Cardiac muscle cell (in vitro differentiated cells and primary cell): Measurements from ENCODE around the gene TMUB2. TPM values are rescaled to one million over a fixed set of nuclear protein-coding genes. Genes with fewer than 3 reads are reported as not detected.
"Not testable (repeated sequence)": the region's sequence is repeated elsewhere in the genome, so short reads cannot be mapped to it uniquely, and the experiment has no call there.

Experiments used
- DNase-seq, 2 donors: peaks; one replicate each; pipeline versions ENCODE4 v3.0.0 to v3.0.0-alpha.2; 2010 to 2017; ENCODE audit warnings: low read depth in 1 of 2, low spot score in 1 of 2
- H3K27ac ChIP-seq: fragments of 200-600 bp; sonication (generic); 2 replicates; pipeline ENCODE4 v1.5.1; 2016
- H3K27me3 ChIP-seq: fragments of 200-600 bp; sonication (generic); 2 replicates; pipeline ENCODE4 v1.6.0; 2016; ENCODE audit warnings: control low read depth
- H3K36me3 ChIP-seq: fragments of 200-600 bp; sonication (generic); 2 replicates; pipeline ENCODE4 v1.5.1; 2016; ENCODE audit warnings: control low read depth
- H3K4me1 ChIP-seq: fragments of 200-600 bp; sonication (generic); 2 replicates; pipeline ENCODE4 v1.8.1; 2017; ENCODE audit warnings: low read depth, mild to moderate bottlenecking, mixed run types
- H3K4me3 ChIP-seq: fragments of 200-600 bp; sonication (generic); 2 replicates; pipeline ENCODE4 v1.5.1; 2016; ENCODE audit warnings: mild to moderate bottlenecking
- H3K9me3 ChIP-seq: fragments of 200-600 bp; sonication (generic); 2 replicates; pipeline ENCODE4 v1.5.1; 2017; ENCODE audit warnings: low read depth, mild to moderate bottlenecking, control low read depth
- polyA plus RNA-seq: library from polyadenylated mRNA; unstranded; fragments of >200 nt; fragmentation: Nextera tagmentation; extraction: Ambion mirVana; gene quantifications from 2 replicates; pipeline ENCODE4 v1.2.1, GENCODE V29; 2016
- total RNA-seq: library from RNA; depleted of rRNA; stranded (reverse); fragments of >200 nt; gene quantifications from 2 replicates; pipeline ENCODE4 v1.2.3, GENCODE V29; 2016
- TF ChIP-seq, protein P1 (sequence below): IDR thresholded peaks from 2 replicates; pipeline ENCODE4 v1.5.1; 2012; ENCODE audit warnings: low read depth, mild to moderate bottlenecking, low read length

The TMUB2 gene
- 31.3 and 43.9 TPM in 2 replicates for total RNA-seq
- 40.5 and 50.7 TPM in 2 replicates for polyA plus RNA-seq

DNA sequence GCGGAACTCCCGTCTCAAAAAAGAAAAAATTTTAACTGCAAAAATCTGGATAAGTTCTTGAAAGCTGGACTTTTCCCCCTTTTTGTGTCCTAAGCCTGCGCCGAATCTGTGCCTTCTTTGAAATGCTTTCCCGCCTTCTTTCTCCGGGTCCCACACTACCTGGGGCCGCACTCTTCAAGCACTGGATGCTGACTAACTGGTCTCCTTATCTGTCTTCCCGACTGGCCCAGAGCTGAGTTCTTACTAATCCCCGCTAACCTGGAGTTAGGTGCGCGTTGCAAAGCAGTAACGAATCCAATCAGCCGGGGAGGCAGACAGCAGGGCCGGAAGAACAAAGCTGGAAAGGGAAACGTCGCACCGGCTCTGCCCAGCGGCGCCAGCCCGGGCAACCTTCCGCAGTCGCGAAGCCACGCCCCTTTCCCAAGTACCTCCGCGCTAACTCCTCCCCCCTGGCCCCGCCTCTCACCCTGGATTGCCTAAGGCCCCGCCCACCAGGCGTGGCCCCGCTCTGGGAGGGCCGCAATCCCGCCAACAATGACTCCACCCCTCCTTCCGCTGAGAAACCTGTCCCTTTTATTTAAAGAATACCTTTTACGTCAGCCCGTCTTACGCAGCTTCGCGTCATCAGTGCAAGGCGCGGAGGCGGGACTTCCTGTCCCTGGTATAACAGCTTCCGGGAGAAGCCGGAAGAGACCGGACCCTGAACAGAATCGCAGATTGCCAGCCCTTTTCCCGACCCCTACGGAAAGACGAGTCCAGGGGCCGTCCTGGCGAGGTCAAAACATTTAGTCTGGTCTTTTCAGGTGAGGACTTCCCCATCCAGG is at the start of gene TMUB2:
Gene TMUB2 (plus strand): TSS at position 666 of the 824 bp plus-strand sequence. CDS start 737 bp downstream, outside the sequence.
- DNase-seq = peak; percentile 100
- H3K36me3 ChIP-seq = no peaks in the 10 kb centered on the region
- peaks cover 5% of the 10 kb centered on the region for H3K4me1 ChIP-seq
- TF ChIP-seq, protein P1, sequence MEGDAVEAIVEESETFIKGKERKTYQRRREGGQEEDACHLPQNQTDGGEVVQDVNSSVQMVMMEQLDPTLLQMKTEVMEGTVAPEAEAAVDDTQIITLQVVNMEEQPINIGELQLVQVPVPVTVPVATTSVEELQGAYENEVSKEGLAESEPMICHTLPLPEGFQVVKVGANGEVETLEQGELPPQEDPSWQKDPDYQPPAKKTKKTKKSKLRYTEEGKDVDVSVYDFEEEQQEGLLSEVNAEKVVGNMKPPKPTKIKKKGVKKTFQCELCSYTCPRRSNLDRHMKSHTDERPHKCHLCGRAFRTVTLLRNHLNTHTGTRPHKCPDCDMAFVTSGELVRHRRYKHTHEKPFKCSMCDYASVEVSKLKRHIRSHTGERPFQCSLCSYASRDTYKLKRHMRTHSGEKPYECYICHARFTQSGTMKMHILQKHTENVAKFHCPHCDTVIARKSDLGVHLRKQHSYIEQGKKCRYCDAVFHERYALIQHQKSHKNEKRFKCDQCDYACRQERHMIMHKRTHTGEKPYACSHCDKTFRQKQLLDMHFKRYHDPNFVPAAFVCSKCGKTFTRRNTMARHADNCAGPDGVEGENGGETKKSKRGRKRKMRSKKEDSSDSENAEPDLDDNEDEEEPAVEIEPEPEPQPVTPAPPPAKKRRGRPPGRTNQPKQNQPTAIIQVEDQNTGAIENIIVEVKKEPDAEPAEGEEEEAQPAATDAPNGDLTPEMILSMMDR = no peak
- H3K4me3 ChIP-seq = peak within 1 kb of the TSS; percentile 74
- H3K9me3 ChIP-seq = no peaks in the 10 kb centered on the region
- H3K27me3 ChIP-seq = no peaks in the 10 kb centered on the region
- peak within 1 kb of the TSS; percentile 81 for H3K27ac ChIP-seq

DNA sequence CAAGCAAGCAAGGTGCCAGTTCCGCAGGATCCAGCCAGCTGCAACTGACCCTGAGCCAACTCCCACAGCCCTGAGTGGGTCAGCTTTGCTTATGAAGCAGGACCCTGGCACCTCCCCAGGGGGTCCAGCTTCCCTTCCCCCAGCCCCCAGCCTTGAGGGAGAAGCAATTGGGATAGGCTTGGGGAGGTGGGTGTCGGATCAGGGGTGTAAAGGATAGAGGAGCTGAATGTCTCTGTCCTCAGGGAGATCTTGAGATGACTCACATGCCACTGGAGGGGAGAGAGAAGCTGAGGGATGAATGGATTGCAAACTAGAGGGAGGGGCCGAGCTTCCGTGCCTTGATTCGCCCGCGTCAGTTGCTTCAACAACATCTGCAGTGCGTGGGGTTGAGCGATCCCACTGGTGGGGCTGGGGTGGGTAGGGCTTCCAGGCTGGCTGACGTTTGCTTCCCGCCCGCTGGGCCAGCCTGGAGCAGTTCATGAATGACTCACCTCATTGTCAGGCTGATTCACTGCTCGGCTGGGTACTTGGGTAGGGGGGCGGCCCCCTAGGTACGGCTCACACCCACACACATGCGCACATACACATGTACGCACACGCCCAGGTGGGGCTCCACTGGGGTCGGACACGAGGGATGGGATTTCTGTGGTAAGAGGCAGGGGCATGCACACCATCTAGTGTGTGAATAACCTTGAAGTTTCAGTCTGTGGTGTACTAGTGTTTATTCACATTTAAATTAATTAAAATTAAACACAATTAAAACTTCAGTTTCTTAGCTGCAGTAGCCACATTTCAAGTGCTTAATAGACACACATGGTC is 48.7 kb upstream of the TMUB2 start:
- no peaks in the 10 kb centered on the region for H3K36me3 ChIP-seq
- no peak overlapping the region for H3K4me3 ChIP-seq
- peak; percentile 51 to 99 for DNase-seq
- H3K9me3 ChIP-seq = no peaks in the 10 kb centered on the region
- H3K4me1 ChIP-seq = no peaks in the 10 kb centered on the region
- TF ChIP-seq, protein P1 = no peak
- no peaks in the 10 kb centered on the region for H3K27me3 ChIP-seq
- no peak overlapping the region for H3K27ac ChIP-seq

DNA sequence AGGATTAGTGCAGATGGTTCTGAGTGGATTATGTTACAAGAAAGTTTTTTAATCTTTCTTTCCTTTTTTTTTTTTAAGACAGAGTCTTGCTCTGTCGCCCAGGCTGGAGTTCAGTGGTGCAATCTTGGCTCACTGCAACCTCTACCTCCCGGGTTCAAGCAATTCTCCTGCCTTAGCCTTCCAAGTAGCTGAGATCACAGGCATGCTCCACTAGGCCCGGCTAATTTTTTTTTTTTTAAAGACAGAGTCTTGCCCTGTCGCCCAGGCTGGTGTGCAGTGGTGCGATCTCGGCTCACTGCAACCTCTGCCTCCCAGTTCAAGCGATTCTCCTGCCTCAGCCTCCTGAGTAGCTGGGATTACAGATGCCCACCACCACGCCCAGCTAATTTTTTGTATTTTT is 42.9 kb upstream of the TMUB2 start:
- not testable (repeated sequence) for H3K4me3 ChIP-seq, H3K27ac ChIP-seq, H3K27me3 ChIP-seq, H3K9me3 ChIP-seq, DNase-seq, H3K36me3 ChIP-seq
- H3K4me1 ChIP-seq = peaks cover 44% of the 10 kb centered on the region

DNA sequence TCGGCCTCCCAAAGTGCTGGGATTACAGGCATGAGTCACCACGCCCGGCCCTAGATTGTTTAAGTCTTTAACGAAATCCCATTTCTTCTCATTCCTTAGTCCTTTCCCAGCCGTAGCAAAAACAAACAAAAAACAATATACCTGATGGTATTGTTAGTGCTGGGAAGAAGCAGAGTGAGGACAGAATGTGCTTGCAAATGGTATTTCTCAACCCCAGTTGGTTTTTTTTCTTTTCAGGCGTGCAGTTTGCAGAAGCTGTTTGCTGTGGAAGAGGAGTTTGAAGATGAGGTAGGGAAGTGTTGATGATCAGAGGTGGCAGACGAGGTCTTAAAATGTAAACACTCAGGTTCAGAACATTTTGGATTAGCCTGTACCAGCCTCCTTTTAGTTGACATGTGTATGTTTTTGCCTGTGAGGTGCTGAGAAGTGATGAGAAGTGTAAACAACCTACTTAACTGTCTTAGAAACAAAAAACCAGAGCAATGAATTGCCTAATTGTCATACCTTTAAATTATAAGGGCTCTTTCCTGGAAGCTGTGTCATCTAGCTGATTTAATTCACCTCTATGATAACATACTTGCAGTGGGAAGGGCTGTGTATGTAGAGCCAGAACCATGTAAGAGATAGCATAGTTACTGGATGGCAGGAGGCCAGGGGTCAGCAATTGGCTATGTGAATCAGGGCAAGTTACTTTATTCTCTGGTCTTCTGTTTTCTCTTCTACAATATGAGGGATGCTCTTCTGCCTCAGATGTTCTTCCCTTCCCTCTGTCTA is 41.6 kb upstream of the TMUB2 start:
- Histone ChIP-seq H3K27me3 (no peaks in the 10 kb centered on the region), H3K9me3 (no peaks in the 10 kb centered on the region), H3K4me3 (no peak overlapping the region), H3K4me1 (peaks cover 44% of the 10 kb centered on the region), H3K36me3 (no peaks in the 10 kb centered on the region), H3K27ac (peak overlapping the region; percentile 51)
- peak in 1 of 2 donors; percentile 45 for DNase-seq
- TF ChIP-seq, protein P1 = no peak

- peaks cover 55% of the 10 kb centered on the region for H3K4me1 ChIP-seq
- peak in 1 of 2 donors; percentile 64 for DNase-seq
- TF ChIP-seq, protein P1 = no peak
- peak overlapping the region; percentile 93 for H3K27ac ChIP-seq
- H3K27me3 ChIP-seq = no peaks in the 10 kb centered on the region
- no peaks in the 10 kb centered on the region for H3K36me3 ChIP-seq
- no peak overlapping the region for H3K4me3 ChIP-seq
- H3K9me3 ChIP-seq = no peaks in the 10 kb centered on the region
Measured at GRCh38 chr17:44146375-44147346, 40.1 kb upstream of the TMUB2 start.
